ENCODE results near the gene NUBP1. TPM values are rescaled to one million over a fixed set of nuclear protein-coding genes. Genes with fewer than 3 reads are reported as not detected.
A peak's percentile ranks its signal among the peaks of the same experiment; 100 is the strongest.

NUBP1 gene
- total RNA-seq (2021; ENCODE audit: unreplicated experiment) (31.5 TPM), Bru-seq, nascent RNA (percentile 57 among the genes with signal in this experiment), BruChase-seq, experiment 1, labeled RNA remaining after a 6-hour chase (percentile 64 among the genes with signal in this experiment), BruChase-seq, experiment 2, labeled RNA remaining after a 2-hour chase (percentile 55 among the genes with signal in this experiment)
- polyA plus RNA-seq (2012), result 29.7 and 31.1 TPM in 2 replicates
- long read RNA-seq, transcript NUBP1-201 (11 exons, 1,228 nt), result major isoform, 16 of 27 reads
- long read RNA-seq, partial matches to known transcripts, result 2 of 27 reads
- long read RNA-seq, other reads (novel, unspliced or antisense), result 9 of 27 reads

- Histone ChIP-seq H2AFZ (ENCODE audit: low read depth, low read length, poor library complexity, severe bottlenecking) (peak within 1 kb of the TSS; percentile 36), H4K20me1 (ENCODE audit: insufficient read depth) (no peaks in the 10 kb centered on the region), H3K27me3 (ENCODE audit: insufficient read depth, low read length) (no peaks in the 10 kb centered on the region), H3K9me3 (ENCODE audit: control insufficient read depth in 1 of 2, insufficient read depth in 1 of 2, low read depth in 1 of 2, low read length in 2 of 2) (no peaks in the 10 kb centered on the region), H3K79me2 (ENCODE audit: insufficient read depth, low read length) (no peaks in the 10 kb centered on the region), H3K4me3 (replicated peaks in 1 of 2; ENCODE audit: low read depth in 1 of 2, low read length in 2 of 2) (peak within 1 kb of the TSS; percentile 58 to 68), H3K9me2 (ENCODE audit: insufficient read depth) (no peaks in the 10 kb centered on the region), H3K4me1 (ENCODE audit: control insufficient read depth in 1 of 2, insufficient read depth in 2 of 2, low read length in 2 of 2) (peaks cover 16 to 37% of the 10 kb centered on the region in 2 experiments), H3K36me3 (ENCODE audit: control insufficient read depth in 1 of 2, insufficient read depth in 2 of 2, low read length in 2 of 2) (0 out of 4 replicates have a peak, but pooled peaks cover 0 to 5% of the 10 kb centered on the region in 2 experiments), H3K4me2 (ENCODE audit: low read length) (peak within 1 kb of the TSS; percentile 96), H3K27ac (ENCODE audit: low read depth, low read length) (peak within 1 kb of the TSS; percentile 85), H3K9ac (ENCODE audit: low read length) (peak within 1 kb of the TSS; percentile 83)
- POLR2A ChIA-PET, result interaction anchor here (0.7 to 1.4 kb wide), 5 partner anchors 10 to 191 kb away, joined by 3 to 8 read pairs (median 4); no protein-coding TSS in a partner anchor
- DNase-seq (ENCODE audit: low read depth, low spot score) (peak; percentile 97), ATAC-seq (peak; percentile 92)
- peak; percentile 28 for TF ChIP-seq TCF7L2 (IDR thresholded peaks at IDR 0.05; ENCODE audit: borderline replicate concordance, extremely low read depth, insufficient read depth, insufficient read length)
- no peak for TF ChIP-seq RAD21 (IDR thresholded peaks at IDR 0.05; ENCODE audit: low read depth)
- TF ChIP-seq SRF (IDR thresholded peaks at IDR 0.05; ENCODE audit: low read depth), result no peak
- TF ChIP-seq YY1 (IDR thresholded peaks at IDR 0.05; ENCODE audit: extremely low read depth, insufficient replicate concordance, low read depth, low read length), result peak; percentile 28
- peak; percentile 79 for TF ChIP-seq POLR2A (IDR thresholded peaks at IDR 0.05; ENCODE audit: borderline replicate concordance, extremely low read depth, insufficient read depth, insufficient read length)
- peak; percentile 75 for TF ChIP-seq SP1 (IDR thresholded peaks at IDR 0.05; ENCODE audit: low read depth)
- TF ChIP-seq, protein P1, sequence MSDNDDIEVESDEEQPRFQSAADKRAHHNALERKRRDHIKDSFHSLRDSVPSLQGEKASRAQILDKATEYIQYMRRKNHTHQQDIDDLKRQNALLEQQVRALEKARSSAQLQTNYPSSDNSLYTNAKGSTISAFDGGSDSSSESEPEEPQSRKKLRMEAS (IDR thresholded peaks at IDR 0.05), result peak; percentile 90
- peak; percentile 83; the same call in 1 of the 2 replicates for TF ChIP-seq ELF1 (IDR thresholded peaks at IDR 0.05; ENCODE audit: borderline replicate concordance, low read depth)
- peak; percentile 86 for TF ChIP-seq POLR2AphosphoS5 (IDR thresholded peaks at IDR 0.05; ENCODE audit: low read depth, low read length)
- peak; percentile 80 for TF ChIP-seq EGR1 (IDR thresholded peaks at IDR 0.05; ENCODE audit: low read depth)
- peak; percentile 83 for TF ChIP-seq ZFX (IDR thresholded peaks at IDR 0.05)
- TF ChIP-seq JUND (IDR thresholded peaks at IDR 0.05), result no peak
- peak; percentile 79 for TF ChIP-seq SIN3A (IDR thresholded peaks at IDR 0.05; ENCODE audit: low read depth)
- RAD21 ChIA-PET (ENCODE audit: low non-redundant PET in 1 of 2, low total read pairs in 2 of 2, uncharacterized antibody in 2 of 2, unreplicated experiment in 2 of 2), result interaction anchor here in 1 of 2 experiments (0.9 kb wide), 1 partner anchor 175 kb away, joined by 3 read pairs; no protein-coding TSS in a partner anchor
- CTCF ChIA-PET, result interaction anchor here (0.7 to 1.9 kb wide), 3 partner anchors 11 to 229 kb away, joined by 5 to 19 read pairs (median 5); no protein-coding TSS in a partner anchor
- intact Hi-C loops (cut with micrococcal nuclease), result loop anchor here (2.0 to 5.0 kb wide), 2 partner anchors 134 to 175 kb away; partner anchors contain the start of gene CIITA
- BruUV-seq (replicated peaks), result TSS peak; percentile 86
Measured at GRCh38 chr16:10743610-10744369, at the start of gene NUBP1. Gene NUBP1 (plus strand): TSS chr16:10743842. CDS start chr16:10743864, 22 bp downstream.
